ENCODE results near the gene BANK1.

DNA sequence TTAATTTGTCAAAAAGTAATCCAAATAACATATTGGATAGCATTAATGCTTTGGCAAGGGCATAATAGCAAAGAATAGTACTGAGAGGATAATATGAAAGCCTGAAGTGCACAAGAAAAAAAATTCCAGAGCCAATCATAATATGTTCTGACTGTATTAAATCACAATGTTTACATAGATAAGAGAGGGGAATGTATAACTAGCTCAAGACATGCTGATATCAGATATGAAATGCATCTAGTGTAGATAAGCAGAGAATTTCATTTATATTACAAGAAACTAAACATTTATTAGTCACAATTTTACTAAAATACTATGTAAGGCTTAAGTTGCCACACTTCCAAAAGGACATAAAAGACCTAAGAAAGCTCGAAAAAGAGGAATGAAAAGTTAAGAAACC, 193.3 kb downstream of the BANK1 start:
- no peak for TF ChIP-seq EP300 (IDR thresholded peaks at IDR 0.05; ENCODE audit: low read depth)
- TF ChIP-seq, protein P1, sequence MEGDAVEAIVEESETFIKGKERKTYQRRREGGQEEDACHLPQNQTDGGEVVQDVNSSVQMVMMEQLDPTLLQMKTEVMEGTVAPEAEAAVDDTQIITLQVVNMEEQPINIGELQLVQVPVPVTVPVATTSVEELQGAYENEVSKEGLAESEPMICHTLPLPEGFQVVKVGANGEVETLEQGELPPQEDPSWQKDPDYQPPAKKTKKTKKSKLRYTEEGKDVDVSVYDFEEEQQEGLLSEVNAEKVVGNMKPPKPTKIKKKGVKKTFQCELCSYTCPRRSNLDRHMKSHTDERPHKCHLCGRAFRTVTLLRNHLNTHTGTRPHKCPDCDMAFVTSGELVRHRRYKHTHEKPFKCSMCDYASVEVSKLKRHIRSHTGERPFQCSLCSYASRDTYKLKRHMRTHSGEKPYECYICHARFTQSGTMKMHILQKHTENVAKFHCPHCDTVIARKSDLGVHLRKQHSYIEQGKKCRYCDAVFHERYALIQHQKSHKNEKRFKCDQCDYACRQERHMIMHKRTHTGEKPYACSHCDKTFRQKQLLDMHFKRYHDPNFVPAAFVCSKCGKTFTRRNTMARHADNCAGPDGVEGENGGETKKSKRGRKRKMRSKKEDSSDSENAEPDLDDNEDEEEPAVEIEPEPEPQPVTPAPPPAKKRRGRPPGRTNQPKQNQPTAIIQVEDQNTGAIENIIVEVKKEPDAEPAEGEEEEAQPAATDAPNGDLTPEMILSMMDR (IDR thresholded peaks at IDR 0.05) = no peak

All from transverse colon (tissue), 3 donors.